ENCODE results near the gene SPRYD3.

The SPRYD3 gene

GRCh38 chr12:53062011-53062961 is 16.9 kb downstream of the SPRYD3 start:
- no peak for DNase-seq

GRCh38 chr12:53061404-53062010 is 17.7 kb downstream of the SPRYD3 start:
- DNase-seq = no peak

- DNase-seq = no peak
These were observed 18.4 kb downstream of the SPRYD3 start for GRCh38 chr12:53060721-53061276.

GRCh38 chr12:53060064-53060720 is 19.0 kb downstream of the SPRYD3 start:
- no peak for DNase-seq

GRCh38 chr12:53059434-53060063 is 19.6 kb downstream of the SPRYD3 start:
- no peak for DNase-seq

- no peak for DNase-seq
These were observed 20.3 kb downstream of the SPRYD3 start for GRCh38 chr12:53058674-53059433.

- DNase-seq = no peak
These were observed 21.2 kb downstream of the SPRYD3 start for GRCh38 chr12:53057816-53058500.

- DNase-seq = no peak
These were observed 22.3 kb downstream of the SPRYD3 start for GRCh38 chr12:53056901-53057300.

GRCh38 chr12:53056296-53056695 is 22.9 kb downstream of the SPRYD3 start:
- no peak for DNase-seq

- no peak for DNase-seq
These were observed 23.5 kb downstream of the SPRYD3 start for GRCh38 chr12:53055471-53056266.

- DNase-seq = peak; percentile 87
These were observed 24.9 kb downstream of the SPRYD3 start for GRCh38 chr12:53054112-53054878.

- DNase-seq = no peak
These were observed 25.7 kb downstream of the SPRYD3 start for GRCh38 chr12:53053218-53054111.

GRCh38 chr12:53052419-53053217 is 26.6 kb downstream of the SPRYD3 start:
- DNase-seq = peak; percentile 78

- DNase-seq = no peak
These were observed 27.2 kb downstream of the SPRYD3 start for GRCh38 chr12:53051881-53052412.

- DNase-seq = peak; percentile 48
These were observed 27.9 kb downstream of the SPRYD3 start for GRCh38 chr12:53051058-53051880.

- no peak for DNase-seq
These were observed 28.6 kb downstream of the SPRYD3 start for GRCh38 chr12:53050426-53051057.

All from fibroblast of skin of abdomen (primary cell).